Measurements from ENCODE around the gene SP100.

GRCh38 chr2:230578106-230578505 lies 162.1 kb downstream of the SP100 start:
- TF ChIP-seq CTCF (IDR thresholded peaks at IDR 0.05) = no peak
- no peak for TF ChIP-seq POLR2A (IDR thresholded peaks at IDR 0.05)
